Left colon (tissue), 2 donors: ENCODE measurements around the gene AGAP1. TPM values are rescaled to one million over a fixed set of nuclear protein-coding genes. Genes with fewer than 3 reads are reported as not detected.

Experiments
- ATAC-seq: fragments of 200-7000 bp; cut with Tn5 transposase; one replicate; pipeline ENCODE4 v1.9.1; 2020; ENCODE audit warnings: mild to moderate bottlenecking, moderate library complexity
- DNase-seq, 2 donors: peaks; one replicate each; pipeline ENCODE4 v3.0.0-alpha.2; 2020
- intact Hi-C, 2 donors: fragments of 100-400 bp; cut with DNase I in 1 of 2; cut with micrococcal nuclease in 1 of 2; formaldehyde crosslinking; loops; one replicate each; pipeline versions ENCODE4 v1.11.2 to v1.14.0; 2022; cut with DNase I, micrococcal nuclease
- total RNA-seq, 2 donors: library from RNA; stranded (reverse); fragmentation: NEBNext Ultra II Directional; extraction: Animal tissue kit (Norgen Biotek cat#: 25700); gene quantifications; one replicate each; pipeline ENCODE4 v1.2.1, GENCODE V29; 2021
- donor health status: DM: no; HTN: no; CAD: no.
- donor health status: DM: yes; HTN: yes; CAD: no.

AGAP1 gene
- total RNA-seq, 2 donors from 2014 or later = 61.3 to 78.5 TPM

GRCh38 chr2:235627682-235628081, 133.8 kb downstream of the AGAP1 start:
- intact Hi-C loops = no loop called here
- no peak for DNase-seq
- no peak for ATAC-seq

GRCh38 chr2:235630718-235631296, 137.0 kb downstream of the AGAP1 start:
- intact Hi-C loops = no loop called here
- no peak for DNase-seq
- ATAC-seq = no peak

- intact Hi-C loops = no loop called here
- ATAC-seq (no peak), DNase-seq (no peak)
Measured at GRCh38 chr2:235634435-235635158, 140.8 kb downstream of the AGAP1 start.

- ATAC-seq = no peak
- no peak for DNase-seq
- intact Hi-C loops = no loop called here
Measured at GRCh38 chr2:235636546-235636945, 142.7 kb downstream of the AGAP1 start.

- peak; percentile 89 for ATAC-seq
Measured at GRCh38 chr2:235637896-235638295, 144.1 kb downstream of the AGAP1 start.

GRCh38 chr2:235638541-235639427, 144.9 kb downstream of the AGAP1 start:
- DNase-seq = no peak
- intact Hi-C loops = no loop called here
- no peak for ATAC-seq

More at GRCh38 chr2:235637896-235638295, 144.1 kb downstream of the AGAP1 start:
- no peak for DNase-seq
- intact Hi-C loops = no loop called here

GRCh38 chr2:235639428-235639773, 145.6 kb downstream of the AGAP1 start:
- intact Hi-C loops = no loop called here
- ATAC-seq (peak; percentile 24), DNase-seq (peak; percentile 43 to 78)

- DNase-seq (no peak), ATAC-seq (no peak)
- intact Hi-C loops = no loop called here
Measured at GRCh38 chr2:235639885-235640284, 146.0 kb downstream of the AGAP1 start.

GRCh38 chr2:235640377-235640776, 146.5 kb downstream of the AGAP1 start:
- DNase-seq (no peak), ATAC-seq (no peak)
- intact Hi-C loops = no loop called here

- no peak for ATAC-seq
- DNase-seq = no peak
Measured at GRCh38 chr2:235640926-235641723, 147.3 kb downstream of the AGAP1 start.

GRCh38 chr2:235641956-235642355, 148.1 kb downstream of the AGAP1 start:
- intact Hi-C loops = no loop called here
- DNase-seq (no peak), ATAC-seq (no peak)

More at GRCh38 chr2:235640926-235641723, 147.3 kb downstream of the AGAP1 start:
- intact Hi-C loops = no loop called here

GRCh38 chr2:235642446-235643098, 148.7 kb downstream of the AGAP1 start:
- no peak for DNase-seq
- intact Hi-C loops = no loop called here
- ATAC-seq = no peak

- ATAC-seq (no peak), DNase-seq (no peak)
- intact Hi-C loops = no loop called here
Measured at GRCh38 chr2:235643680-235644511, 150.1 kb downstream of the AGAP1 start.

- ATAC-seq (no peak), DNase-seq (no peak)
- intact Hi-C loops = no loop called here
Measured at GRCh38 chr2:235647264-235647663, 153.4 kb downstream of the AGAP1 start.

GRCh38 chr2:235647877-235648276, 154.0 kb downstream of the AGAP1 start:
- intact Hi-C loops = no loop called here
- no peak for DNase-seq
- no peak for ATAC-seq

GRCh38 chr2:235649418-235649817, 155.6 kb downstream of the AGAP1 start:
- DNase-seq = no peak
- intact Hi-C loops = no loop called here
- ATAC-seq = no peak

GRCh38 chr2:235651643-235652042, 157.8 kb downstream of the AGAP1 start:
- DNase-seq = no peak
- ATAC-seq = no peak
- intact Hi-C loops = no loop called here
